Activated naive CD4-positive, alpha-beta T cell treated with anti-CD3 and anti-CD28 coated beads for 36 hours (primary cell): ENCODE measurements around the gene CDH26. TPM values are rescaled to one million over a fixed set of nuclear protein-coding genes. Genes with fewer than 3 reads are reported as not detected.

Source experiments
- CTCF ChIA-PET: fragments of 350-600 bp; sonication (Branson Sonifier 250); formaldehyde crosslinking; loops from one replicate; lab custom pipeline; 2021; ENCODE audit warnings: antibody characterized with exemption; lab: Charles Lee
- DNase-seq: peaks from one replicate; pipeline ENCODE4 v3.0.0-alpha.2; 2020
- H3K27ac Mint-ChIP-seq: one replicate; pipeline ENCODE4 v1.8.0; 2021; ENCODE audit warnings: mild to moderate bottlenecking, mixed read lengths
- H3K27me3 Mint-ChIP-seq: one replicate; pipeline ENCODE4 v1.8.0; 2021; ENCODE audit warnings: low read depth, mixed read lengths
- H3K36me3 Mint-ChIP-seq: one replicate; pipeline ENCODE4 v1.8.0; 2021; ENCODE audit warnings: low read depth, mixed read lengths
- H3K4me1 Mint-ChIP-seq: one replicate; pipeline ENCODE4 v1.8.0; 2021; ENCODE audit warnings: low read depth, mixed read lengths
- H3K4me3 Mint-ChIP-seq: one replicate; pipeline ENCODE4 v1.8.0; 2021; ENCODE audit warnings: mild to moderate bottlenecking, moderate library complexity, mixed read lengths
- H3K9me3 Mint-ChIP-seq: one replicate; pipeline ENCODE4 v1.8.0; 2021; ENCODE audit warnings: mixed read lengths
- intact Hi-C: fragments of 100-400 bp; cut with micrococcal nuclease; formaldehyde crosslinking; loops from one replicate; pipeline ENCODE4 v1.15.1; 2023
- total RNA-seq, 2 experiments: library from RNA; stranded (reverse); gene quantifications; one replicate each; pipeline ENCODE4 v1.2.3, GENCODE V29; 2021

The CDH26 gene
- total RNA-seq, 2 experiments from 2014 or later = 1.5 to 1.8 TPM

DNA sequence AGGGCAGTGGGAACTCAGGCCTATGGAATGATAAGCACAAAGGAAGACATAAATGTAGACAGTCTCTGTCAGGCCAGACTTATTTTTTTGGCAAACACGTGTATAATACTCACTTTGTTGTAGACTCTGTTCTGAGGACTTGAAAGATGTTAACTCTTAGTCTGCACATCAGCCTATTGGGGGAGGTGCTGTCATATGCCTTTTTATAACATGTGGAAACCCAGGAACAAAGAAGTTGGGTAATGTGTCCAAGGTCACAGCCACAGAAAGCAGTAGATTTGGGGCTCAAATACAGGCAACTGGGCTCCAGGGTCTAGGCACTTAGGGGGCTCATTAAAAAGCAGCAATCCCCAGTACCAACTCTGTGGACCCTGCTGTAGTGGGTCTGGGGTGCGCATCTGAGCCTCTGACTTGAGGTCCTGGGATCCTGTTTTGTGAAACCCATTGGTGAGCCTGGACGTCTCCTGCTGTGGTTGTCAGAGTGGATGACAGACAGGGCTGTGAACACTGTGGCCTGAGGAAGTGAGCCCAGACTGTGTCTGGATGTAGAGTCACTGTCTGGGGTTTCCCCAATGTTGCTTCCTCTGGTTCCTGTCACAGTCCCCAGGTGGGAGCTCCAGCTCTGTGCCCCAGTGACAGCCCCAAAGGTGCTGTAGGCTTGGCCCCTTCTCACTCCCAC, 50.0 kb downstream of the CDH26 start:
- Mint-ChIP-seq H3K9me3 (no peaks in the 10 kb centered on the region), H3K27ac (no peak overlapping the region), H3K27me3 (no peaks in the 10 kb centered on the region), H3K4me3 (no peak overlapping the region), H3K36me3 (no peaks in the 10 kb centered on the region), H3K4me1 (peaks cover 18% of the 10 kb centered on the region)
- intact Hi-C loops = no loop called here
- CTCF ChIA-PET = no interaction called here
- DNase-seq = peak; percentile 19

- H3K4me1 Mint-ChIP-seq = peaks cover 18% of the 10 kb centered on the region
- intact Hi-C loops = no loop called here
- no peaks in the 10 kb centered on the region for H3K36me3 Mint-ChIP-seq
- no peak overlapping the region for H3K4me3 Mint-ChIP-seq
- no peak overlapping the region for H3K27ac Mint-ChIP-seq
- H3K27me3 Mint-ChIP-seq = no peaks in the 10 kb centered on the region
- H3K9me3 Mint-ChIP-seq = no peaks in the 10 kb centered on the region
- DNase-seq = no peak
- CTCF ChIA-PET = no interaction called here
Measured at GRCh38 chr20:60009318-60009717, 51.1 kb downstream of the CDH26 start.

GRCh38 chr20:60009826-60010616, 51.8 kb downstream of the CDH26 start:
- no peak overlapping the region for H3K27ac Mint-ChIP-seq
- intact Hi-C loops = no loop called here
- H3K4me3 Mint-ChIP-seq = no peak overlapping the region
- no peak for DNase-seq
- no peaks in the 10 kb centered on the region for H3K36me3 Mint-ChIP-seq
- peaks cover 18% of the 10 kb centered on the region for H3K4me1 Mint-ChIP-seq
- no peaks in the 10 kb centered on the region for H3K27me3 Mint-ChIP-seq
- H3K9me3 Mint-ChIP-seq = no peaks in the 10 kb centered on the region
- CTCF ChIA-PET = no interaction called here

DNA sequence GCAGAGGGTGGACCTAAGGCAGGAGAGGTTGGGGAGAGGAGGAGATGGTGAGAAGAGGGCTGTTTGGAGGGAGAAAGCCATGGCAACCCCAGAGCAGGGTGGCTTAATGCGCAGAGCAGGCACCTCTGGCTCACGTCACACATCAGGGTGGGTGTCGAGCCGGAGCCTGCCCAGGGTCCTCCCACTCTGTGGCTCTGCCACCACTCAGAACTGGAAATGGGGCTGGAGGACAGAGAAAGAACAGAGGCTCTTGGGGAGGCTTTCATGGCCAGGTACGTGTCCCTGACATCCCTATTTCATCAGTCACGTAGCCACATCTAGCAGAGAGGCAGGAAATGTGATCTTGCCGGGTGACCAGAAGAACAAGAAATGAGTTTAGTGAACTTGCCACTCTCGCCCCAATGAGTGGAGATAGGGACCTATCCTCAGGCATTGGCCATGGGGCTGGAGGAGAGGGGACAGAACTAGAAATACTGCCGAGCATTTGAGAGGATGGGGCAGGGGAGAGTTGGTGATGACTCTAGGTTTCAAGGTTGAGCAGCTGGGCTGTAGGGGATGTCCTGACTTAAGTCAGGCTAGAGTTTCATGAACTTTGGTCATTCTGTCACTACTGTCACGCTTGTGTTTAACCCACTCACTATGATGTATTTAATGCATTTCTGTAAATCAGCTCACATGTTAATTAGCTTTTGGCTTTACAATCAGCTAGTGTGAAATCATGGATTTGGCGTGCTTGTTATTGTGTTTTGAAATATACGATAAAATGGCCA, 52.7 kb downstream of the CDH26 start:
- Mint-ChIP-seq H3K9me3 (no peaks in the 10 kb centered on the region), H3K4me3 (no peak overlapping the region), H3K36me3 (no peaks in the 10 kb centered on the region), H3K27ac (no peak overlapping the region), H3K27me3 (no peaks in the 10 kb centered on the region), H3K4me1 (peaks cover 18% of the 10 kb centered on the region)
- CTCF ChIA-PET = interaction anchor here (0.6 kb wide), 1 partner anchor 181 kb away, joined by 3 read pairs; no protein-coding TSS in a partner anchor
- intact Hi-C loops = no loop called here
- DNase-seq = no peak

DNA sequence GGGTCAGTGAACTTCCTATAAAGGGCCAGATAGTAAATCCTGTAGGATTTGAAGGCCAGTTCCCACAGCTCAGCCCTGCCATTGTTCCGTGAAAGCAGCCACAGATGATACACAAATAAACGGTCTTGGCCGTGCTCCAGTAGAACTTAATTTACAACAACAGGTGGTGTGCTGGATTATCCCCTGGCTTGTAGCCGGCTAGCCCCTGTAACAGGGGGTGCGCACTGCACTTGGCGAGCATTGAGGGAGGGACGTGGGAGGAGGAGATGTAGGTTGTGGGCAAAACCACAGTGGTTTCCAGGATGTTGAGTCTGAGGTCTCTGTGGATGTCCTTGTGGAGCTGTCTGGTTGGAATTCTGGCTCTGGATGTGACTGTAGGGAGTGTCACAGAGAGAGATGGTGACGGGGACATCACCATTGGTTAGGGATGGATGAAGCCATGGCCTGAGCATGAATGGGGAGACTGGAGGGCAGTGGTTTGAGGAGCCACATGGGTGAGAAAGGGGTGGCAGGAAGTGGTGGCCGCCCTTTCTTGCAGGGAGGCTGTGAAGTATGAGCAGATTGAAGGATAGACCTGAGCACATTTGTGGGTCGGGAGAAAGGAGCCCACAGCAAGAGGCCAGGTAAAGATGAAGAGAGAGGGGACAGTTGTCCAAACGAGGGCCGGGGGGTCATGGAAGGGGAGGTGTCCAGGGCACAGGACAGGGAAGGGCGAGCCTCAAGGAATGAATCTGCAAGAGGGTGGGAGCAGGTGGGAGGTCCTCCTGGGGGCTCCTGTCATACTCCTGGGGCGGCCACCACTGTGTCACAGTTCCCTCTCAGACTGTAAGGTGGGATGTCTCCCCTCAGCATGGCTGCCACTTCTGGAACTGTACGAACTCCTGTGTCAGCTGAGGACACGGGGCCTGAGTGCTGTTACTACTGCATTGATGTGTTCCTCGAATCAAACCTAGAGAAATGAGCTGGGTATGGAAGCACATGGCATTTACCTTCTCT, 53.6 kb downstream of the CDH26 start:
- no peak for DNase-seq
- Mint-ChIP-seq H3K36me3 (no peaks in the 10 kb centered on the region), H3K9me3 (no peaks in the 10 kb centered on the region), H3K27ac (no peak overlapping the region), H3K4me3 (no peak overlapping the region), H3K27me3 (no peaks in the 10 kb centered on the region), H3K4me1 (peaks cover 18% of the 10 kb centered on the region)
- CTCF ChIA-PET = interaction anchor here (0.6 kb wide), 1 partner anchor 180 kb away, joined by 3 read pairs; no protein-coding TSS in a partner anchor
- intact Hi-C loops = no loop called here

GRCh38 chr20:60013296-60014139, 55.3 kb downstream of the CDH26 start:
- Mint-ChIP-seq H3K27ac (no peak overlapping the region), H3K27me3 (no peaks in the 10 kb centered on the region), H3K9me3 (no peaks in the 10 kb centered on the region), H3K36me3 (no peaks in the 10 kb centered on the region), H3K4me1 (peaks cover 18% of the 10 kb centered on the region), H3K4me3 (no peak overlapping the region)
- no peak for DNase-seq
- intact Hi-C loops = no loop called here
- CTCF ChIA-PET = interaction anchor here (0.8 kb wide), 1 partner anchor 1904 kb away, joined by 6 read pairs; no protein-coding TSS in a partner anchor

DNA sequence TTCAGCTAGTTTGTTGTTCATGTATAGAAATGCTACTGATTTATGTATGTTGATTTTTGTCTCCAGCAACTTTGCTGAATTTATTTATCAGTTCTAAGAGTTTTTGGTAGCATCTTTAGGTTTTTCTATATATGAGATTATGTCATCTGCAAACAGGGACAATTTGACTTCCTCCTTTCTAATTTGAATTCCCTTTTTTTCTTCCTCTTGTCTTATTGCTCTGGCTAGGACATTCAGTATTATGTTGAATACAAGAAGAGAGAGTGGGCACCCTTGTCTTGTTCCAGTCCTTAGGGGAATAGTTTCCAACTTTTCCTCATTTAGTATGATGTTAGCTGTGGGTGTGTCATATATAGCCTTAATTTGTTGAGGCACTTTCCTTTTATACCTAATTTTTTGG, 58.2 kb downstream of the CDH26 start:
- CTCF ChIA-PET = no interaction called here

DNA sequence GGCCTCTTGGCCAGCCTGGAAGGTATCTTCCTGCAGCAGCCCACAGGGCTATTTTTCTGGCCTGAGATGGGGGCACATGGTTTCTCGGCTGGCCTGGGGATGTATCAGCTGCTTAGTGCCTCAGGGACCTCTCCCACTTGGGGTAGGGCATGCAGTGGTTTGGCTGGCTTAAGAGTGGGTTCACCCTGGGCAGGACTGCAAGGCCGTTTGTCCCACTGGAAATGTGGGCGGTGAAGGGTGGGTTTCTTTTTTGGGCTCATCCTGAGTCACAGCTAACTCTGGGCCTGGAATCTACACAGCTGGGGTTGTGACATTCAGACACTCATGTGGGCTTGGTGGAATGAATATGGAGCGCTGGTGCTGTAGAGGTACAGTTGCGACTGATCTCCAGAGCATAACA, 62.0 kb downstream of the CDH26 start:
- peaks cover 2% of the 10 kb centered on the region for H3K36me3 Mint-ChIP-seq
- CTCF ChIA-PET = no interaction called here
- intact Hi-C loops = no loop called here
- H3K9me3 Mint-ChIP-seq = no peaks in the 10 kb centered on the region
- no peak for DNase-seq
- H3K4me3 Mint-ChIP-seq = no peak overlapping the region
- H3K4me1 Mint-ChIP-seq = no peaks in the 10 kb centered on the region
- no peak overlapping the region for H3K27ac Mint-ChIP-seq
- H3K27me3 Mint-ChIP-seq = no peaks in the 10 kb centered on the region

More for the DNA sequence above, 58.2 kb downstream of the CDH26 start:
- no peak overlapping the region for H3K27ac Mint-ChIP-seq
- peaks cover 2% of the 10 kb centered on the region for H3K36me3 Mint-ChIP-seq
- H3K27me3 Mint-ChIP-seq = no peaks in the 10 kb centered on the region
- H3K4me1 Mint-ChIP-seq = peaks cover 9% of the 10 kb centered on the region
- DNase-seq = no peak
- H3K9me3 Mint-ChIP-seq = no peaks in the 10 kb centered on the region
- intact Hi-C loops = no loop called here
- no peak overlapping the region for H3K4me3 Mint-ChIP-seq

DNA sequence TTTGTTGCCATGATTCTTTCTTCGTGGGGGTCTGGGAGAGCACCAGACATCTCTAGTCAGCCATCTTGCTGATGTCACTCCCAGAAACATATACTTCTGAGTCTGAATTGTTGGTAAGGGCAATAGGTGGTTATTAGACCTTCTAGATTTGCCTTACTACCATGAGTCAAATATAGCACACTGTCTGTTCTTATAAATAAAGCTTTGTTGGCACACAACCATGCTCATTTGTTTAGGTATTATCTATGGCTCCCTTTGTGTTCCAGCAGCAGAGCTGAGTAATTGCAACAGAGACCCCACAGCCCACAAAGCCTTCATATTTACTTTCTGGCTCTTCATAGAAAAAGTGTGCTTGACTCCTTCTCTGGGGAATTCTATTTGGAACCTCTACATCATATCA, 62.9 kb downstream of the CDH26 start:
- H3K9me3 Mint-ChIP-seq = no peaks in the 10 kb centered on the region
- H3K27me3 Mint-ChIP-seq = no peaks in the 10 kb centered on the region
- no peak overlapping the region for H3K27ac Mint-ChIP-seq
- no peaks in the 10 kb centered on the region for H3K4me1 Mint-ChIP-seq
- DNase-seq = no peak
- intact Hi-C loops = no loop called here
- peaks cover 2% of the 10 kb centered on the region for H3K36me3 Mint-ChIP-seq
- H3K4me3 Mint-ChIP-seq = no peak overlapping the region
- CTCF ChIA-PET = no interaction called here

- H3K27me3 Mint-ChIP-seq = no peaks in the 10 kb centered on the region
Measured at GRCh38 chr20:60022849-60023248, 64.6 kb downstream of the CDH26 start.

DNA sequence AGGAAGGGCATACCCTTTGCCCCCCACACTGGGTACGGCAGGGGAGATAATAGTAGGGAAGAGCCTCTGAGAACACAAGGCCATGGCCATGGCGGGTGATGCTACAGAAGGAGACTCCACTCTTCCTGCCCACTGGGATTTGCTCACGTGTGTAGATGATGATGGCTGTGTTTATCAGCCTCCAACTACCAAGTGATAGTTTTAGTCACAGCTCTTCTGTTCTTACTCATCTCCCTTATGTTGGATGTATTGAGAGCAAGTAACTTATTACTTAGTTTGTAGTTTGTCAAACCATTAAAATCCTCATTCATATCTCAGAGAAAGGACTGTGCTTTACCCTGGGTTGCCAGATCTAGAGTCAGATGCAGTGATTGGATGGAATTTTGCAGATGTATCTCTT, 66.0 kb downstream of the CDH26 start:
- H3K4me3 Mint-ChIP-seq = no peak overlapping the region
- no peaks in the 10 kb centered on the region for H3K27me3 Mint-ChIP-seq
- H3K4me1 Mint-ChIP-seq = no peaks in the 10 kb centered on the region
- peaks cover 5% of the 10 kb centered on the region for H3K36me3 Mint-ChIP-seq
- no peak overlapping the region for H3K27ac Mint-ChIP-seq
- no peak for DNase-seq
- no peaks in the 10 kb centered on the region for H3K9me3 Mint-ChIP-seq
- intact Hi-C loops = no loop called here
- CTCF ChIA-PET = no interaction called here

More at GRCh38 chr20:60022849-60023248, 64.6 kb downstream of the CDH26 start:
- Mint-ChIP-seq H3K27ac (no peak overlapping the region), H3K4me1 (no peaks in the 10 kb centered on the region), H3K36me3 (peaks cover 6% of the 10 kb centered on the region), H3K4me3 (no peak overlapping the region), H3K9me3 (no peaks in the 10 kb centered on the region)
- CTCF ChIA-PET = no interaction called here
- intact Hi-C loops = no loop called here
- no peak for DNase-seq
